ENCODE results near the gene DOCK9. TPM values are rescaled to one million over a fixed set of nuclear protein-coding genes. Genes with fewer than 3 reads are reported as not detected.

DOCK9 gene
- total and polyA plus RNA-seq, 2 donors (not counting 3 experiments of a cell fraction or from before 2014, with no cell fraction given): 147 to 323 TPM

- H3K36me3 ChIP-seq (ENCODE audit: control insufficient read depth in 2 of 2, extremely low read depth in 1 of 2, insufficient read depth in 2 of 2, low read length in 2 of 2): peaks cover 30 to 37% of the 10 kb centered on the region in 2 experiments
- no peaks in the 10 kb centered on the region for H3K9me3 ChIP-seq (replicated peaks; ENCODE audit: control insufficient read depth, insufficient read depth, low read length)
- H3K4me1 ChIP-seq (ENCODE audit: control insufficient read depth, extremely low read depth, insufficient read depth, low read length): peaks cover 36% of the 10 kb centered on the region
- no peak overlapping the region for H2AFZ ChIP-seq (ENCODE audit: low read depth, low read length)
- no peak for TF ChIP-seq MYC (IDR thresholded peaks at IDR 0.05; ENCODE audit: low read depth, low read length)
- no peak for TF ChIP-seq JUN (IDR thresholded peaks at IDR 0.05; ENCODE audit: borderline replicate concordance, insufficient read depth, insufficient read length, low read depth)
- TF ChIP-seq POLR2AphosphoS5 (IDR thresholded peaks at IDR 0.05; ENCODE audit: insufficient read depth, low read depth, low read length): peak; percentile 7
- TF ChIP-seq FOS (IDR thresholded peaks at IDR 0.05; ENCODE audit: borderline replicate concordance, insufficient read depth, low read length): no peak
- TF ChIP-seq EZH2 (IDR thresholded peaks at IDR 0.05; ENCODE audit: borderline replicate concordance, low read depth, low read length, severe bottlenecking): no peak
- peak; percentile 67 for TF ChIP-seq GATA2 (IDR thresholded peaks at IDR 0.05; ENCODE audit: insufficient read depth, insufficient read length, low read depth, low read length)
- FAIRE-seq: peak; percentile 83
- no peaks in the 10 kb centered on the region for H3K27me3 ChIP-seq (ENCODE audit: control insufficient read depth in 2 of 2, insufficient read depth in 2 of 2, low read length in 2 of 2)
- no peak overlapping the region for H3K9ac ChIP-seq (replicated peaks; ENCODE audit: extremely low read depth, insufficient read depth, low read length)
- CTCF ChIA-PET: interaction anchor here (0.9 to 1.4 kb wide), 2 partner anchors 18 to 21 kb away, joined by 3 read pairs; no protein-coding TSS in a partner anchor
- dilution Hi-C loops (cut with MboI; ENCODE audit: extremely low pct_ligation_motif_present, low sequenced_read_pairs): no loop called here
- H3K4me2 ChIP-seq (ENCODE audit: insufficient read depth, low read length): peak overlapping the region; percentile 32
- H3K4me3 ChIP-seq (replicated peaks in 1 of 3; ENCODE audit: insufficient read depth in 1 of 3, low read depth in 1 of 3, low read length in 3 of 3): no peak overlapping the region
- no peaks in the 10 kb centered on the region for H3K9me1 ChIP-seq (replicated peaks; ENCODE audit: control insufficient read depth, extremely low read depth, insufficient read depth, low read length)
- peak; percentile 83 for DNase-seq (ENCODE audit: low read depth, low spot score)
- POLR2A ChIA-PET: no interaction called here
- no peak overlapping the region for H3K27ac ChIP-seq (ENCODE audit: insufficient read depth, low read depth, low read length)
- intact Hi-C loops (cut with micrococcal nuclease): no loop called here
- no TSS peak for BruUV-seq (replicated peaks)
- H4K20me1 ChIP-seq (replicated peaks; ENCODE audit: control insufficient read depth, extremely low read depth, insufficient read depth, low read length): no peaks in the 10 kb centered on the region
- no peaks in the 10 kb centered on the region for H3K79me2 ChIP-seq (ENCODE audit: control insufficient read depth, insufficient read depth, low read length)
Measured at GRCh38 chr13:98821372-98822224, 156.3 kb downstream of the DOCK9 start.

Measured in endothelial cell of umbilical vein (primary cell).